ENCODE results near the gene CDCP1. TPM values are rescaled to one million over a fixed set of nuclear protein-coding genes. Genes with fewer than 3 reads are reported as not detected.

CDCP1 gene
- total and polyA plus RNA-seq, 3 experiments from 2014 or later, result 0.71 to 0.96 TPM; not detected in 1

- CTCF ChIA-PET, result no interaction called here
- POLR2A ChIA-PET, result no interaction called here
- DNase-seq, result no peak
- no peak overlapping the region for H3K27ac ChIP-seq (ENCODE audit: low read depth, low read length)
- H3K27ac Mint-ChIP-seq, result no peak overlapping the region
- H3K36me3 Mint-ChIP-seq, result no peaks in the 10 kb centered on the region
- H3K27me3 Mint-ChIP-seq, result peaks cover 12 to 70% of the 10 kb centered on the region in 2 donors
- no peak overlapping the region for H3K4me3 ChIP-seq (ENCODE audit: low read length)
- no peaks in the 10 kb centered on the region for H3K9me3 Mint-ChIP-seq
- H3K36me3 ChIP-seq (ENCODE audit: insufficient read depth, low read length), result no peaks in the 10 kb centered on the region
- no peaks in the 10 kb centered on the region for H3K27me3 ChIP-seq (ENCODE audit: insufficient read depth, low read length, poor library complexity, severe bottlenecking)
- no peaks in the 10 kb centered on the region for H3K4me1 Mint-ChIP-seq
- H3K4me1 ChIP-seq (ENCODE audit: insufficient read depth, low read length), result no peaks in the 10 kb centered on the region
- no peaks in the 10 kb centered on the region for H3K9me3 ChIP-seq (ENCODE audit: low read length)
- no peak overlapping the region for H3K4me3 Mint-ChIP-seq
These were observed 18.9 kb downstream of the CDCP1 start for GRCh38 chr3:45127130-45127822.

- Mint-ChIP-seq H3K9me3 (no peaks in the 10 kb centered on the region), H3K36me3 (no peaks in the 10 kb centered on the region), H3K4me3 (no peak overlapping the region), H3K27ac (no peak overlapping the region), H3K27me3 (peaks cover 12 to 70% of the 10 kb centered on the region in 2 donors), H3K4me1 (no peaks in the 10 kb centered on the region)
- Histone ChIP-seq H3K27me3 (ENCODE audit: insufficient read depth, low read length, poor library complexity, severe bottlenecking) (no peaks in the 10 kb centered on the region), H3K27ac (ENCODE audit: low read depth, low read length) (no peak overlapping the region), H3K36me3 (ENCODE audit: insufficient read depth, low read length) (no peaks in the 10 kb centered on the region), H3K4me1 (ENCODE audit: insufficient read depth, low read length) (no peaks in the 10 kb centered on the region), H3K4me3 (ENCODE audit: low read length) (no peak overlapping the region), H3K9me3 (ENCODE audit: low read length) (no peaks in the 10 kb centered on the region)
- ChIA-PET CTCF (no interaction called here), POLR2A (no interaction called here)
- no peak for DNase-seq
These were observed 19.4 kb downstream of the CDCP1 start for GRCh38 chr3:45126730-45127129.

GRCh38 chr3:45125550-45126026 lies 20.6 kb downstream of the CDCP1 start:
- no peak overlapping the region for H3K27ac Mint-ChIP-seq
- ChIA-PET POLR2A (no interaction called here), CTCF (no interaction called here)
- Histone ChIP-seq H3K4me3 (ENCODE audit: low read length) (no peak overlapping the region), H3K9me3 (ENCODE audit: low read length) (no peaks in the 10 kb centered on the region), H3K27ac (ENCODE audit: low read depth, low read length) (no peak overlapping the region), H3K27me3 (ENCODE audit: insufficient read depth, low read length, poor library complexity, severe bottlenecking) (no peaks in the 10 kb centered on the region), H3K36me3 (ENCODE audit: insufficient read depth, low read length) (no peaks in the 10 kb centered on the region), H3K4me1 (ENCODE audit: insufficient read depth, low read length) (no peaks in the 10 kb centered on the region)
- H3K36me3 Mint-ChIP-seq, result no peaks in the 10 kb centered on the region
- H3K4me3 Mint-ChIP-seq, result no peak overlapping the region
- DNase-seq, result no peak
- peaks cover 16 to 73% of the 10 kb centered on the region in 2 donors for H3K27me3 Mint-ChIP-seq
- no peaks in the 10 kb centered on the region for H3K4me1 Mint-ChIP-seq
- H3K9me3 Mint-ChIP-seq, result no peaks in the 10 kb centered on the region

- CTCF ChIA-PET, result no interaction called here
- H3K4me1 Mint-ChIP-seq, result no peaks in the 10 kb centered on the region
These were observed 21.2 kb downstream of the CDCP1 start for GRCh38 chr3:45124956-45125355.

GRCh38 chr3:45124352-45124751 lies 21.8 kb downstream of the CDCP1 start:
- Histone ChIP-seq H3K4me3 (ENCODE audit: low read length) (no peak overlapping the region), H3K9me3 (ENCODE audit: low read length) (no peaks in the 10 kb centered on the region), H3K4me1 (ENCODE audit: insufficient read depth, low read length) (no peaks in the 10 kb centered on the region), H3K27me3 (ENCODE audit: insufficient read depth, low read length, poor library complexity, severe bottlenecking) (no peaks in the 10 kb centered on the region), H3K27ac (ENCODE audit: low read depth, low read length) (no peak overlapping the region), H3K36me3 (ENCODE audit: insufficient read depth, low read length) (no peaks in the 10 kb centered on the region)
- no peak for DNase-seq
- no peak overlapping the region for H3K4me3 Mint-ChIP-seq
- ChIA-PET POLR2A (no interaction called here), CTCF (no interaction called here)
- no peaks in the 10 kb centered on the region for H3K36me3 Mint-ChIP-seq
- H3K27me3 Mint-ChIP-seq, result peaks cover 17 to 76% of the 10 kb centered on the region in 2 donors
- H3K9me3 Mint-ChIP-seq, result no peaks in the 10 kb centered on the region
- no peak overlapping the region for H3K27ac Mint-ChIP-seq
- H3K4me1 Mint-ChIP-seq, result no peaks in the 10 kb centered on the region

More at GRCh38 chr3:45124956-45125355, 21.2 kb downstream of the CDCP1 start:
- Histone ChIP-seq H3K27ac (ENCODE audit: low read depth, low read length) (no peak overlapping the region), H3K4me1 (ENCODE audit: insufficient read depth, low read length) (no peaks in the 10 kb centered on the region), H3K36me3 (ENCODE audit: insufficient read depth, low read length) (no peaks in the 10 kb centered on the region), H3K4me3 (ENCODE audit: low read length) (no peak overlapping the region), H3K27me3 (ENCODE audit: insufficient read depth, low read length, poor library complexity, severe bottlenecking) (no peaks in the 10 kb centered on the region), H3K9me3 (ENCODE audit: low read length) (no peaks in the 10 kb centered on the region)
- Mint-ChIP-seq H3K27ac (no peak overlapping the region), H3K4me3 (no peak overlapping the region), H3K9me3 (no peaks in the 10 kb centered on the region), H3K27me3 (peaks cover 17 to 76% of the 10 kb centered on the region in 2 donors), H3K36me3 (no peaks in the 10 kb centered on the region)
- POLR2A ChIA-PET, result no interaction called here
- DNase-seq, result no peak

- DNase-seq, result no peak
- POLR2A ChIA-PET, result no interaction called here
- no peak overlapping the region for H3K27ac Mint-ChIP-seq
- H3K27me3 Mint-ChIP-seq, result peaks cover 17 to 76% of the 10 kb centered on the region in 2 donors
- no peaks in the 10 kb centered on the region for H3K36me3 Mint-ChIP-seq
- H3K4me3 Mint-ChIP-seq, result no peak overlapping the region
- H3K9me3 Mint-ChIP-seq, result no peaks in the 10 kb centered on the region
- Histone ChIP-seq H3K36me3 (ENCODE audit: insufficient read depth, low read length) (no peaks in the 10 kb centered on the region), H3K9me3 (ENCODE audit: low read length) (no peaks in the 10 kb centered on the region), H3K27me3 (ENCODE audit: insufficient read depth, low read length, poor library complexity, severe bottlenecking) (no peaks in the 10 kb centered on the region), H3K4me3 (ENCODE audit: low read length) (no peak overlapping the region), H3K4me1 (ENCODE audit: insufficient read depth, low read length) (peaks cover 5% of the 10 kb centered on the region), H3K27ac (ENCODE audit: low read depth, low read length) (no peak overlapping the region)
- CTCF ChIA-PET, result no interaction called here
- H3K4me1 Mint-ChIP-seq, result peaks cover 2 to 3% (median 3%) of the 10 kb centered on the region in 3 donors
These were observed 22.5 kb downstream of the CDCP1 start for GRCh38 chr3:45123581-45124269.

- no peaks in the 10 kb centered on the region for H3K9me3 Mint-ChIP-seq
- POLR2A ChIA-PET, result no interaction called here
These were observed 23.1 kb downstream of the CDCP1 start for GRCh38 chr3:45123030-45123429.

GRCh38 chr3:45120359-45121158 lies 25.6 kb downstream of the CDCP1 start:
- ChIA-PET CTCF (no interaction called here), POLR2A (no interaction called here)
- no peaks in the 10 kb centered on the region for H3K36me3 Mint-ChIP-seq
- peaks cover 14 to 18% (median 16%) of the 10 kb centered on the region in 3 donors for H3K4me1 Mint-ChIP-seq
- peaks cover 21% of the 10 kb centered on the region for H3K4me1 ChIP-seq (ENCODE audit: insufficient read depth, low read length)
- no peaks in the 10 kb centered on the region for H3K9me3 ChIP-seq (ENCODE audit: low read length)
- no peak overlapping the region for H3K27ac ChIP-seq (ENCODE audit: low read depth, low read length)
- H3K27ac Mint-ChIP-seq, result no peak overlapping the region
- no peaks in the 10 kb centered on the region for H3K9me3 Mint-ChIP-seq
- H3K4me3 Mint-ChIP-seq, result no peak overlapping the region
- H3K27me3 ChIP-seq (ENCODE audit: insufficient read depth, low read length, poor library complexity, severe bottlenecking), result no peaks in the 10 kb centered on the region
- H3K27me3 Mint-ChIP-seq, result peaks cover 17 to 55% of the 10 kb centered on the region in 2 donors
- no peak overlapping the region for H3K4me3 ChIP-seq (ENCODE audit: low read length)
- H3K36me3 ChIP-seq (ENCODE audit: insufficient read depth, low read length), result no peaks in the 10 kb centered on the region
- DNase-seq, result no peak

More at GRCh38 chr3:45123030-45123429, 23.1 kb downstream of the CDCP1 start:
- CTCF ChIA-PET, result no interaction called here
- Histone ChIP-seq H3K4me1 (ENCODE audit: insufficient read depth, low read length) (peaks cover 12% of the 10 kb centered on the region), H3K36me3 (ENCODE audit: insufficient read depth, low read length) (no peaks in the 10 kb centered on the region), H3K9me3 (ENCODE audit: low read length) (no peaks in the 10 kb centered on the region), H3K27ac (ENCODE audit: low read depth, low read length) (no peak overlapping the region), H3K27me3 (ENCODE audit: insufficient read depth, low read length, poor library complexity, severe bottlenecking) (no peaks in the 10 kb centered on the region), H3K4me3 (ENCODE audit: low read length) (no peak overlapping the region)
- no peaks in the 10 kb centered on the region for H3K36me3 Mint-ChIP-seq
- H3K4me3 Mint-ChIP-seq, result no peak overlapping the region
- no peak for DNase-seq
- H3K4me1 Mint-ChIP-seq, result peaks cover 9 to 10% (median 10%) of the 10 kb centered on the region in 3 donors
- no peak overlapping the region for H3K27ac Mint-ChIP-seq
- H3K27me3 Mint-ChIP-seq, result peaks cover 17 to 71% of the 10 kb centered on the region in 2 donors
